Osteoblast (primary cell): Measurements from ENCODE around the gene OR5B17. TPM values are rescaled to one million over a fixed set of nuclear protein-coding genes. Genes with fewer than 3 reads are reported as not detected.
A peak's percentile ranks its signal among the peaks of the same experiment; 100 is the strongest.
"Not testable (repeated sequence)": the region's sequence is repeated elsewhere in the genome, so short reads cannot be mapped to it uniquely, and the experiment has no call there.

ENCODE experiments used
- DNase-seq: peaks from one replicate; pipeline ENCODE4 v3.0.0; 2011; ENCODE audit warnings: low spot score, mixed read lengths; ENCODE audit not compliant: insufficient read length; ENCODE audit errors: missing footprints
- H2AFZ ChIP-seq: 2 replicates; pipeline ENCODE4 v1.6.0; 2011; ENCODE audit warnings: mild to moderate bottlenecking, low read length
- H3K27ac ChIP-seq: 2 replicates; pipeline ENCODE4 v1.5.1; 2011; ENCODE audit warnings: mild to moderate bottlenecking, low read depth, low read length, moderate library complexity
- H3K27me3 ChIP-seq: 2 replicates; pipeline ENCODE4 v1.6.0; 2012; ENCODE audit warnings: mild to moderate bottlenecking, control low read depth, inconsistent platforms, low read length, moderate library complexity; ENCODE audit not compliant: insufficient read depth
- H3K36me3 ChIP-seq: 2 replicates; pipeline ENCODE4 v1.5.1; 2011; ENCODE audit warnings: mild to moderate bottlenecking, low read length, control low read depth, moderate library complexity; ENCODE audit not compliant: insufficient read depth
- H3K4me1 ChIP-seq: 2 replicates; pipeline ENCODE4 v1.5.1; 2011; ENCODE audit warnings: mild to moderate bottlenecking, low read length, control low read depth, moderate library complexity; ENCODE audit not compliant: insufficient read depth
- H3K4me2 ChIP-seq: 2 replicates; pipeline ENCODE4 v1.6.0; 2011; ENCODE audit warnings: mild to moderate bottlenecking, low read length; ENCODE audit not compliant: insufficient read depth
- H3K4me3 ChIP-seq: fragments of 200-600 bp; sonication (generic); 3 replicates; pipeline ENCODE4 v1.5.1; 2012; ENCODE audit warnings: mild to moderate bottlenecking, low read length, inconsistent platforms; ENCODE audit not compliant: insufficient read depth
- H3K79me2 ChIP-seq: 2 replicates; pipeline ENCODE4 v1.6.0; 2012; ENCODE audit warnings: mild to moderate bottlenecking, low read length, control low read depth, inconsistent platforms; ENCODE audit not compliant: insufficient read depth
- H3K9me3 ChIP-seq: 2 replicates; pipeline ENCODE4 v1.5.1; 2011; ENCODE audit warnings: low read depth, low read length, control low read depth
- H4K20me1 ChIP-seq: 2 replicates; pipeline ENCODE4 v1.6.0; 2012; ENCODE audit warnings: mild to moderate bottlenecking, low read length, control low read depth; ENCODE audit not compliant: insufficient read depth
- total RNA-seq: library from RNA; depleted of rRNA; stranded (reverse); fragments of >200 nt; gene quantifications from 2 replicates; pipeline ENCODE4 v1.2.3, GENCODE V29; 2012
- TF ChIP-seq, protein P1 (sequence below): IDR thresholded peaks from 2 replicates; pipeline ENCODE4 v1.5.1; 2011; ENCODE audit warnings: mild to moderate bottlenecking, low read depth, low read length, moderate library complexity; ENCODE audit errors: extremely low read depth

Gene OR5B17
- not detected in 2 replicates for total RNA-seq

- TF ChIP-seq, protein P1, sequence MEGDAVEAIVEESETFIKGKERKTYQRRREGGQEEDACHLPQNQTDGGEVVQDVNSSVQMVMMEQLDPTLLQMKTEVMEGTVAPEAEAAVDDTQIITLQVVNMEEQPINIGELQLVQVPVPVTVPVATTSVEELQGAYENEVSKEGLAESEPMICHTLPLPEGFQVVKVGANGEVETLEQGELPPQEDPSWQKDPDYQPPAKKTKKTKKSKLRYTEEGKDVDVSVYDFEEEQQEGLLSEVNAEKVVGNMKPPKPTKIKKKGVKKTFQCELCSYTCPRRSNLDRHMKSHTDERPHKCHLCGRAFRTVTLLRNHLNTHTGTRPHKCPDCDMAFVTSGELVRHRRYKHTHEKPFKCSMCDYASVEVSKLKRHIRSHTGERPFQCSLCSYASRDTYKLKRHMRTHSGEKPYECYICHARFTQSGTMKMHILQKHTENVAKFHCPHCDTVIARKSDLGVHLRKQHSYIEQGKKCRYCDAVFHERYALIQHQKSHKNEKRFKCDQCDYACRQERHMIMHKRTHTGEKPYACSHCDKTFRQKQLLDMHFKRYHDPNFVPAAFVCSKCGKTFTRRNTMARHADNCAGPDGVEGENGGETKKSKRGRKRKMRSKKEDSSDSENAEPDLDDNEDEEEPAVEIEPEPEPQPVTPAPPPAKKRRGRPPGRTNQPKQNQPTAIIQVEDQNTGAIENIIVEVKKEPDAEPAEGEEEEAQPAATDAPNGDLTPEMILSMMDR, result no peak
- Histone ChIP-seq H3K79me2 (no peaks in the 10 kb centered on the region), H3K9me3 (no peaks in the 10 kb centered on the region), H3K4me1 (no peaks in the 10 kb centered on the region), H3K4me2 (no peak within 1 kb of the TSS), H3K27ac (no peak within 1 kb of the TSS), H2AFZ (peak within 1 kb of the TSS; percentile 37), H3K27me3 (no peaks in the 10 kb centered on the region), H4K20me1 (no peaks in the 10 kb centered on the region), H3K4me3 (no peak within 1 kb of the TSS), H3K36me3 (no peaks in the 10 kb centered on the region)
- no peak for DNase-seq
Observed at GRCh38 chr11:58358969-58359368, at the start of gene OR5B17. Gene OR5B17 (minus strand): TSS chr11:58359069. CDS start chr11:58359069, 0 bp downstream.

- no peak within 1 kb of the TSS for H3K4me2 ChIP-seq
- DNase-seq, result no peak
- no peaks in the 10 kb centered on the region for H3K36me3 ChIP-seq
- TF ChIP-seq, protein P1, result no peak
- H3K27ac ChIP-seq, result no peak within 1 kb of the TSS
- no peaks in the 10 kb centered on the region for H4K20me1 ChIP-seq
- no peak within 1 kb of the TSS for H3K4me3 ChIP-seq
- no peak within 1 kb of the TSS for H2AFZ ChIP-seq
- H3K27me3 ChIP-seq, result no peaks in the 10 kb centered on the region
- H3K79me2 ChIP-seq, result no peaks in the 10 kb centered on the region
- H3K4me1 ChIP-seq, result no peaks in the 10 kb centered on the region
- H3K9me3 ChIP-seq, result no peaks in the 10 kb centered on the region
Observed at GRCh38 chr11:58406774-58407173, 47.9 kb upstream of the OR5B17 start, which contains the start of gene OR5B3. Gene OR5B3 (minus strand): TSS chr11:58406874. CDS start chr11:58403409, 3,465 bp downstream.

DNA sequence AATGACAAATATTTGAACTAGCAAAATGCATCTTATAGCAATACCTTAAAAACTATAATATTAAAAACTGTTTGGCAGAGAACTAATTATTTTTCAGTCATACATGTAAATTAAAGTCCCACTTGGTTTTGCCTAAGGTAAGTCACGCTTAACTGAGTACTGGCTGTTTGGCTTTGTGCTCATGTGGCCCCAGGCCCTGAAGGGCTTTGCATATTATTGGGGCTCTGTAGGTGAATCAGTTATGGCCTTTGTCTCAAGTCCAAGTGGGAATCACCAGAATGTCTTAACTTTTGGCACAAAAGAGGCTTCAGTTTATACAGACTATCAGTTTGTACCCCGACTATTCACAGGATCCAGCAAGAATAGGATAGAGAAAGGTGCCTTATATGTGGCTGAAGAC is 40.8 kb upstream of the OR5B17 start:
- H3K79me2 ChIP-seq, H3K27me3 ChIP-seq, H3K4me1 ChIP-seq, H3K4me2 ChIP-seq, H4K20me1 ChIP-seq, H2AFZ ChIP-seq, DNase-seq, H3K36me3 ChIP-seq, H3K4me3 ChIP-seq, H3K27ac ChIP-seq, H3K9me3 ChIP-seq: not testable (repeated sequence)

- Histone ChIP-seq H3K4me1 (peaks cover 35% of the 10 kb centered on the region), H3K9me3 (no peaks in the 10 kb centered on the region), H3K79me2 (no peaks in the 10 kb centered on the region), H3K4me3 (peak overlapping the region; percentile 16), H3K36me3 (no peaks in the 10 kb centered on the region), H4K20me1 (no peaks in the 10 kb centered on the region), H3K4me2 (no peak overlapping the region), H3K27ac (no peak overlapping the region), H2AFZ (peak overlapping the region; percentile 59), H3K27me3 (no peaks in the 10 kb centered on the region)
- TF ChIP-seq, protein P1, result no peak
- peak; percentile 29 for DNase-seq
Observed at GRCh38 chr11:58395581-58395980, 36.7 kb upstream of the OR5B17 start.
